Activated naive CD8-positive, alpha-beta T cell treated with anti-CD3 and anti-CD28 coated beads for 36 hours (primary cell): Measurements from ENCODE around the gene SDC3. TPM values are rescaled to one million over a fixed set of nuclear protein-coding genes. Genes with fewer than 3 reads are reported as not detected.
A peak's percentile ranks its signal among the peaks of the same experiment; 100 is the strongest.

Experiments used
- DNase-seq: peaks from one replicate; pipeline ENCODE4 v3.0.0; 2021
- H3K27ac Mint-ChIP-seq: one replicate; pipeline ENCODE4 v1.8.0; 2022; ENCODE audit warnings: mild to moderate bottlenecking, moderate library complexity, mixed read lengths
- H3K27me3 Mint-ChIP-seq: one replicate; pipeline ENCODE4 v1.8.0; 2022; ENCODE audit warnings: mild to moderate bottlenecking, mixed read lengths
- H3K36me3 Mint-ChIP-seq: one replicate; pipeline ENCODE4 v1.8.0; 2021; ENCODE audit warnings: mild to moderate bottlenecking, mixed read lengths
- H3K4me1 Mint-ChIP-seq: one replicate; pipeline ENCODE4 v1.8.0; 2021; ENCODE audit warnings: mixed read lengths
- H3K4me3 Mint-ChIP-seq: one replicate; pipeline ENCODE4 v1.8.0; 2022; ENCODE audit warnings: mild to moderate bottlenecking, moderate library complexity, mixed read lengths
- H3K9me3 Mint-ChIP-seq: one replicate; pipeline ENCODE4 v1.8.0; 2022; ENCODE audit warnings: mixed read lengths
- total RNA-seq, 2 experiments: library from RNA; stranded (reverse); gene quantifications; one replicate each; pipeline ENCODE4 v1.2.3, GENCODE V29; 2021

The SDC3 gene
- total RNA-seq, 2 experiments from 2014 or later, result 0.30 to 0.43 TPM

DNA sequence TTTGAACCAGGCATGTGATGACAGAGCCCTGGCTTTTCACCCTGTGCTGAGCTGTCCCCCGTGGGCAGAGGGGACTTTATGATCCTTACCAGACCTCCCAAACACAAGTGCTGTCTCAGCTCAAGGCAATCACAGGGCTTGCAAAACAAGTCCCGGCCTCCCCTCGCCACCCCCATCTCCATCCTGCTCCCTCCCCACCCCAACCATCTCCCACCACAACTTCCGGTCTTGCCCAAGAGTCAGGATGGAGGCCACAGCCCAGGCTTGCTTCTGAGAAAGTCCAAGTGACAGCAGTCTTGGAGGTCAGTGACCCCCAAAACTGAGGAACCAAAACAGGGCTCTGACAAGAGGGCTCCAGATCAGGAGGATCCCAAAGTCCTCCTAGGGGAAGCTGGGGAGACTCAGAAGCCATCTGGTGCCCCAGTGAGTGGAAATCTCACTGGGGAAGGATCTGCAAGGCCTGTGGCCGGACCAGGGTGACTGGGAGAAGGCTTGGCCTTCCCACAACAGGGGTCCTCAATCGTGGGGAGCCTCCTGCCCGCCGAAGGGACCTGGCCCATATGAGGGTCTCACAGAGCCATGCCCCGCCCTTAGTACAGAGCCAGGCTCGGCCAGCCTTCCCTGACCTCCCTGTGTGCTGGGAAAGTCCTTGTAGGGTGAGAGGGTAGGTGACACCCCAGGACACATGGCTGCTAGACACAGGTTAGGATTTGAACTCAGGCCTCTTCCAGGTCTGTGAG, 4.5 kb upstream of the SDC3 start:
- H3K27ac Mint-ChIP-seq, result peak overlapping the region; percentile 42
- no peaks in the 10 kb centered on the region for H3K9me3 Mint-ChIP-seq
- no peak overlapping the region for H3K4me3 Mint-ChIP-seq
- H3K27me3 Mint-ChIP-seq, result peaks cover 21% of the 10 kb centered on the region
- DNase-seq, result no peak
- peaks cover 8% of the 10 kb centered on the region for H3K4me1 Mint-ChIP-seq
- no peaks in the 10 kb centered on the region for H3K36me3 Mint-ChIP-seq

DNA sequence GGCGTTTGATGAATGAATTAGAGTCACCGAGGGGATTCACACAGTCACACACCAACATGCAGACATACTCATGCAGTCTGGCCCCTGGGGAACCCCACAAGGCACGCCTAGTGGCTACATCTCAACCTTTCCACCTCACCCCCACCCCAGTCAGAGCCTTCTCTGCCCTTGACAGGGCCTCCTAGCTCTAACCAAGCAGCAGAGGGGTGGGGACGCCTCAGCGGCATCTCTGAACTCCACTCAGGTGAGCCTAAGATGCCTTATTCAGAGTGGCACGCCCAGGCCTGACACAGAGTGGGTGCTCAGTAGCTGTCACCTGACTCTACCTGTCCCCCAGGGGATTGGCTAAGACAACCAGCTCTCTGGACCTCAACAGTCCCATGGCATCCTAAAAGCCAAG, 3.7 kb upstream of the SDC3 start:
- peaks cover 29% of the 10 kb centered on the region for H3K27me3 Mint-ChIP-seq
- H3K4me3 Mint-ChIP-seq, result no peak overlapping the region
- no peak for DNase-seq

GRCh38 chr1:30911059-30911954, 2.7 kb upstream of the SDC3 start:
- no peaks in the 10 kb centered on the region for H3K36me3 Mint-ChIP-seq
- no peak overlapping the region for H3K4me3 Mint-ChIP-seq
- no peaks in the 10 kb centered on the region for H3K9me3 Mint-ChIP-seq
- H3K4me1 Mint-ChIP-seq, result peaks cover 12% of the 10 kb centered on the region
- H3K27me3 Mint-ChIP-seq, result peaks cover 34% of the 10 kb centered on the region
- no peak overlapping the region for H3K27ac Mint-ChIP-seq
- DNase-seq, result peak; percentile 54

More for the DNA sequence above, 3.7 kb upstream of the SDC3 start:
- no peak overlapping the region for H3K27ac Mint-ChIP-seq
- peaks cover 11% of the 10 kb centered on the region for H3K4me1 Mint-ChIP-seq
- no peaks in the 10 kb centered on the region for H3K36me3 Mint-ChIP-seq
- H3K9me3 Mint-ChIP-seq, result no peaks in the 10 kb centered on the region

GRCh38 chr1:30909365-30910068, 959 bp upstream of the SDC3 start:
- peak overlapping the region; percentile 74 for H3K4me3 Mint-ChIP-seq
- H3K27me3 Mint-ChIP-seq, result peaks cover 47% of the 10 kb centered on the region
- no peaks in the 10 kb centered on the region for H3K9me3 Mint-ChIP-seq
- H3K36me3 Mint-ChIP-seq, result no peaks in the 10 kb centered on the region
- H3K4me1 Mint-ChIP-seq, result peaks cover 12% of the 10 kb centered on the region
- no peak overlapping the region for H3K27ac Mint-ChIP-seq
- no peak for DNase-seq

GRCh38 chr1:30908316-30908695, 252 bp downstream of the SDC3 start:
- H3K9me3 Mint-ChIP-seq, result no peaks in the 10 kb centered on the region
- DNase-seq, result no peak
- no peak overlapping the region for H3K4me3 Mint-ChIP-seq

DNA sequence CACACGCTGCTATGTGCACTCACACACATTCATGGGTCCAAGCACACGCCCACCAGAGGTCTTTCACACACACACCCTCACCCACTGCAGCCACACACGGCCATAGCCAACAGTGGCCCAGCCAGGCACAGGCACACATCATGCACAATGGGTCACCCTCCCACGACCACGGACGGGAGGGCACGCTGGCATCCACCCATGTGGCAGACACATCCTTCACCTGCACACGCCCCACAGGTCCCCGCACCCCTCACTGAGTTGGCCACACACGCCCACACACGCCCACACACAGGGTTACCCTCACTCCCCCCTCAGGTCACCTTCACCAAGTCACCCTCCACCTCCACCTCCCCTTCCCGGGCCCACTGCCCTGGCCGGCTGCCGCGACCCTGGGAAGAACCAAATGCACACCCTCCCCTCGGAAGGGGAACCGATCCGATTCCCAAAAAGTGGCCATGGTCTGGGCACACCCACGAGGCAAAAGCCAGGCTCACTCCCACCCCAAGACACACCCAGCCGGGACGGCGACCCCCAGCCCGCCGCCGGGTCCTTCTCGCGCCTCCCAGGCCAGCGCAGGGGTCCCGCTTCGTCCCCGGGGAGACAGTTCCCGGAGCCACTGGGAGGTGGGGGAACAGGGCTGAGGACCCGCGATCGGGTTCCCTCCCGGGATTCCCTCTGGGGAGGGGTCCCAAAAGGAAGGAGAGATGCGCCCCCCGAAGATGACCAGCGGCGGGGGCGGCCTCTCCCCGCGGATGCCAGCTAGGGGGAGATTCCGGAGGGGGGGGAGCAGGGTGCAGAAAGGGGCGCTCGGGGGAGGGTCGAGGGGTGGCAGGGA, 860 bp downstream of the SDC3 start:
- DNase-seq, result no peak
- peak overlapping the region; percentile 22 for H3K27ac Mint-ChIP-seq
- H3K4me3 Mint-ChIP-seq, result peak overlapping the region; percentile 77
- peaks cover 52% of the 10 kb centered on the region for H3K27me3 Mint-ChIP-seq
- no peaks in the 10 kb centered on the region for H3K36me3 Mint-ChIP-seq
- H3K4me1 Mint-ChIP-seq, result peaks cover 9% of the 10 kb centered on the region
- no peaks in the 10 kb centered on the region for H3K9me3 Mint-ChIP-seq

More at GRCh38 chr1:30908316-30908695, 252 bp downstream of the SDC3 start:
- H3K4me1 Mint-ChIP-seq, result peaks cover 12% of the 10 kb centered on the region
- H3K36me3 Mint-ChIP-seq, result no peaks in the 10 kb centered on the region
- no peak overlapping the region for H3K27ac Mint-ChIP-seq
- peaks cover 50% of the 10 kb centered on the region for H3K27me3 Mint-ChIP-seq

DNA sequence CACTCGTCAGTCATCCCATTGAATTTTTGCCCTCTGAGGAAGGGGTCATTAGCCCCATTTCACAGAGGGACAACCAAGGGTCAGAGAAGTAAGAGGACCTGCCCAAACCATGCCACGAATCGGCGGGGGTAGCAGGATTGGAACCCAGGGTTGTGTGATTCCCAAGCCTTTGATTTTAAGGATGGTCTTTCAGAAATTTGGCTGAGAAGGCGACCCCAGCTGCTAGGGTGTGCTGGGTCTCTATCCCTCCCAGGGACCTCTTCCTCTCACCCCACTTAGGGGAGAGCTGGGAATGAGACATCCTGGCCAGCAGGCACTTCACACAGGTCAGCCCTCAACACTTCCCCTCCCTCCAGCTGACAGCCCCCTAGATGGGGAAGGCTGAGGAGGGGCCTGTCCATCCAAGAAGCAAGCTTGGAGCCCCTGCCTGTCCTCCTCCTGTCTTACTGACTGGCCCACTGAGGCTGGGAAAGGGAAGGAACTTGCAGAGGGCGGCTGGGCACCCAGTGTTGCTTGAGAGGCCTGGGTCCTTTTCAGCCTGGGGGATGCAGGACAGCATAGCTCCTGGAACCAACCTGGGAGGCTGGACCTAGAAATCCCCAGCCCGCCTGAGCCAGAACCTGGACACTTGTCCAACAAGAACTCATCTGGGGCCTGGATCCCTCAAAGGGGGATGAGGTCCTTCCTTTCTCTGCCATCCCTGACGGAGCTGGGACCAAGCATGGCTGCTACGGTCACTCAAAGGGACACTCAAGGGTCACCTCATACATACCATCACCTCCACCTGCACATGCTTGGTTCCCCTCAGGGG, 1.7 kb downstream of the SDC3 start:
- peaks cover 54% of the 10 kb centered on the region for H3K27me3 Mint-ChIP-seq
- no peaks in the 10 kb centered on the region for H3K9me3 Mint-ChIP-seq
- peak overlapping the region; percentile 77 for H3K4me3 Mint-ChIP-seq
- H3K27ac Mint-ChIP-seq, result peak overlapping the region; percentile 22
- H3K4me1 Mint-ChIP-seq, result peaks cover 9% of the 10 kb centered on the region
- H3K36me3 Mint-ChIP-seq, result no peaks in the 10 kb centered on the region
- no peak for DNase-seq

DNA sequence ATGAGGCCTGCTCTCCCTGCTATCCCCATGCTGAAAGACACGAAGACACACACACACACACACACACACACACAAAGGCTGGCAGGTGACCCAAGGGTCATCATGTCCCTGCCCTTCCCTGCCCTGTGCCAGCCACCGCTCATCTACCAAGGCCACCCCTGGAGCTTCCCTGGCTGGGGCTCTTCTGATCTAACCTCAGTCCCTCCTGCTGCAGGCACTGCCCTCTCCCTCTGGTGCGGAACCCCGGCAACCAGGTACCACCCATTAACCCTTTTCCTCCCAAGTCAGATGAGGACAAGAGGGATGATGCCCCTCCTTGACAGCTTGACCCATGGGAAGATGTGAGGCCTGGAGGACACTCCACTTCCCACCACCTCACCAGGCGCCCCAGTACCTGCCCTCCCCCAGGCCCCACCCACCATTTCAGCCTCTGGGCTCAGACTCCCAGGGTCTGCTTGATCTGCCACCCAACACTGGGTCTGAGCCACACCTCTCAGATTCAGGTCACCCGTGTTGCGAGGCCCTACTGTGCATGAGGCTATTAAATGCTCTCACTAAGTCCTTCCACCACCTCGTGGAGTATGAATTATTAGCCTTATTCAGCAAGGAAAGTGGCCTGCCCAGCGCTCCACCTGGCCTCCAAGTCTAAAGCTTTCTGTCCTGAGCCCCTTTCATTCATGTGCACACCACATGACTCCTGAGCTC, 2.5 kb downstream of the SDC3 start:
- Mint-ChIP-seq H3K36me3 (no peaks in the 10 kb centered on the region), H3K4me1 (peaks cover 9% of the 10 kb centered on the region), H3K27me3 (peaks cover 54% of the 10 kb centered on the region), H3K27ac (no peak overlapping the region), H3K4me3 (no peak overlapping the region), H3K9me3 (no peaks in the 10 kb centered on the region)
- no peak for DNase-seq

GRCh38 chr1:30905403-30905802, 3.2 kb downstream of the SDC3 start:
- DNase-seq, result no peak
- Mint-ChIP-seq H3K36me3 (no peaks in the 10 kb centered on the region), H3K27ac (no peak overlapping the region)

DNA sequence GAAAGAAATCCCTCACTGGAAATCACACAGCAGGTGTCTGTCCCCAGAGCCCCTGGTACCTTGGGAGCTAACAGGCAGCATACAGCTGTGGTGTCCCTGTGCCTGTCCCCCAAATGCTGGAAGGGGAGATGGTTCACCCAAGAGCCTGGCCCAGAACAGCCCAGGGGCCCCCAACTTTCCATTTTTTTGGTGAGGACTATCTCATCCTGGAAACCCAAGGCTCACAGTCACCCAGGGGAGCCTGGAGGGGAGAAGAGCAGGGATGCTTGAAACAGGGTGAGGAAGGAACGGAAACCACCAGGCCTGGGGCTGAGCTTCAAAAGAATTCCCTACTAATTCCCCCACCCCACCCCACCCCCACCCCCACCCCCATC, 3.6 kb downstream of the SDC3 start:
- Mint-ChIP-seq H3K36me3 (no peaks in the 10 kb centered on the region), H3K9me3 (no peaks in the 10 kb centered on the region), H3K4me1 (peaks cover 9% of the 10 kb centered on the region), H3K4me3 (no peak overlapping the region), H3K27ac (no peak overlapping the region), H3K27me3 (peaks cover 44% of the 10 kb centered on the region)
- DNase-seq, result no peak

More at GRCh38 chr1:30905403-30905802, 3.2 kb downstream of the SDC3 start:
- Mint-ChIP-seq H3K9me3 (no peaks in the 10 kb centered on the region), H3K27me3 (peaks cover 48% of the 10 kb centered on the region), H3K4me3 (no peak overlapping the region), H3K4me1 (peaks cover 9% of the 10 kb centered on the region)

GRCh38 chr1:30904191-30904961, 4.2 kb downstream of the SDC3 start:
- no peak overlapping the region for H3K27ac Mint-ChIP-seq

GRCh38 chr1:30903343-30904034, 5.1 kb downstream of the SDC3 start:
- Mint-ChIP-seq H3K27me3 (peaks cover 33% of the 10 kb centered on the region), H3K9me3 (no peaks in the 10 kb centered on the region), H3K4me1 (peaks cover 6% of the 10 kb centered on the region), H3K36me3 (no peaks in the 10 kb centered on the region), H3K4me3 (no peak overlapping the region), H3K27ac (no peak overlapping the region)
- DNase-seq, result no peak

More at GRCh38 chr1:30904191-30904961, 4.2 kb downstream of the SDC3 start:
- Mint-ChIP-seq H3K27me3 (peaks cover 38% of the 10 kb centered on the region), H3K4me3 (no peak overlapping the region), H3K9me3 (no peaks in the 10 kb centered on the region), H3K36me3 (no peaks in the 10 kb centered on the region), H3K4me1 (peaks cover 7% of the 10 kb centered on the region)
- no peak for DNase-seq
